C4-2B (cell line): ENCODE data around the gene OSBPL8.

Experiments used
- H3K27ac ChIP-seq: fragments of 450-650 bp; 2 replicates; pipeline ENCODE4 v1.5.1; 2017
- CTCF ChIP-seq: fragments of 450-650 bp; conservative IDR thresholded peaks from 2 replicates; pipeline ENCODE4 v1.5.1; 2017; ENCODE audit warnings: mild to moderate bottlenecking
- ZFX ChIP-seq: fragments of 450-650 bp; IDR thresholded peaks from 2 replicates; pipeline ENCODE4 v1.6.1; 2017

The OSBPL8 gene

DNA sequence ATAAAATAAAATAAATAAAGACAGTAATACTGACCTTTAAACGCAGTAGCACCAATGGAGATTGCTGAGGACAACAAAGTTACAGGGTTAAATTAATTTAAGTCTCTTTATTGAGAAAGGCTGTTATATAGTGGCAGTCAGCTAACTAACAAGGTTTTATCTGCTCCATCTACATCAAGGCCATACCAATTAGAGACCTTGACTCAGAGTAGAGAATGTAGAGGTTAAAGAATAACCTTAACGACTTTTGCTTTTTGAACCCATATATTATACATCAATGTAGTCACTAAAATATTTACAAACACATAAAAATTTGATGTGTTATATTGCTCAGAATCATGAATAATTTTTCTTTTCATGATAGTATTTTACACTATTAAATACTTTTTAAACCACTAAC lies 21.6 kb downstream of the OSBPL8 start:
- TF ChIP-seq ZFX (no peak), CTCF (no peak)
- H3K27ac ChIP-seq, result no peak overlapping the region

GRCh38 chr12:76536546-76536945 lies 23.0 kb downstream of the OSBPL8 start:
- TF ChIP-seq CTCF (no peak), ZFX (no peak)
- no peak overlapping the region for H3K27ac ChIP-seq

- no peak for TF ChIP-seq CTCF
- TF ChIP-seq ZFX, result no peak
- no peak overlapping the region for H3K27ac ChIP-seq
These were observed 24.4 kb downstream of the OSBPL8 start for GRCh38 chr12:76535170-76535569.

GRCh38 chr12:76533331-76533730 lies 26.2 kb downstream of the OSBPL8 start:
- H3K27ac ChIP-seq, result no peak overlapping the region
- TF ChIP-seq CTCF (no peak), ZFX (no peak)

DNA sequence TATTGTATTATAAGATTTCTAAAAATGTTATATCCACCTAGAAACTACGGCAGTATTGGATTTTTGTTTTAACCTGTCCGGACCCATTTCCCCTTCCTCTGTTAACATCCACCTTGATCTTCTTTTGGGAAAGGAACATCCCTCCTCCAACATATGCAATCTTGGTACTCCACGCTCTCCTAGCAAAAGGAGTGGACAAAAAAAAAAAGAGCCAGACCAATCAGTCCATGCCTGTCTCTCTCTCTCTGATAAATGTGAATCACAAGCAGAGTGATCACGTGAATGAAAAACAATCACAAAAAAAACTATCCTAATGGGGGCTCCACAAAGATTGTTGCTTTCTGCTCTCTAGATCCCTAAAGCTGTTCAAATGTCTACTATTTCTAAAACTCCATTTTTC lies 27.1 kb downstream of the OSBPL8 start:
- TF ChIP-seq ZFX (no peak), CTCF (no peak)
- H3K27ac ChIP-seq, result no peak overlapping the region

DNA sequence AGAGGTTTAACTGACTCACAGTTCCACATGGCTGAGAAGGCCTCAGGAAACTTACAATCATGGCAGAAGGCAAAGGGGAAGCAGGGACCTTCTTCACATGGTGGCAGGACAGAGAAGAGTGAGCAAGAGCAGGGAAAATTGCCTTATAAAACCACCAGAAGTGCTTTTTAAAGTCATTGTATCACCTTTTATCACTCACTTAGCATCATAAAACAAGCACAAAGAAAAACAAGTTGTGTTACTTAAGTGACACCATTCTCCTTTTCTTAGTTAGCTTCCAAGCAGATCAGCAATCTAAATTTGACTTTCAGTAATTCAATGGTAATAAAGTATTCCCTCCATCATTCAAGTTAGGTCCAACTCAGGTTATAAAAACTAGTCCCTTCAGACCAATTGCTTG lies 28.5 kb downstream of the OSBPL8 start:
- TF ChIP-seq CTCF (no peak), ZFX (no peak)
- no peak overlapping the region for H3K27ac ChIP-seq

DNA sequence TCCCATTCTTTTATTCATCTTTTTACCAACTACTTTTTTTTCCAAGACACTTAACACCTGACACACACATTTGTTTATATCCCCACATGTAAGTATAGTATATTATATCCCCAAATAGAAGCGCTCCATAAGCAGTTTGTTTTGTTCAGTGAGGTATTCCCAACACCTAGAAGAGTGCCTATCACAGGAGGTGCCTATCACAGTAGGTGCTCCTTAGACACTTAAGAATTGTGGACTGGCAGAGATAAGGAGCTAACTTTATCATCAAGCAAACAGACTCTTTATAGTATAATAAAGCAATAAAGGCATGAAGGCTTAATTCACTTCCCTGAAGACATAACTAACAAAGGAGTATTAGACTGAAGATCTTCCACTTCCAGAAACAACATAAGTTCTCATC lies 29.1 kb downstream of the OSBPL8 start:
- no peak overlapping the region for H3K27ac ChIP-seq

More for the DNA sequence above, 29.1 kb downstream of the OSBPL8 start:
- TF ChIP-seq CTCF (no peak), ZFX (no peak)
